HG03442 (cell line): ENCODE data around the gene TMCC3.
"Not testable (repeated sequence)": the region's sequence is repeated elsewhere in the genome, so short reads cannot be mapped to it uniquely, and the experiment has no call there.

Experiments used
- ATAC-seq: cut with Tn5 transposase; IDR thresholded peaks from one replicate; pipeline ENCODE4 v1.9.1; 2021; ENCODE audit warnings: mild to moderate bottlenecking, moderate library complexity; ENCODE audit not compliant: unreplicated experiment

Gene TMCC3

DNA sequence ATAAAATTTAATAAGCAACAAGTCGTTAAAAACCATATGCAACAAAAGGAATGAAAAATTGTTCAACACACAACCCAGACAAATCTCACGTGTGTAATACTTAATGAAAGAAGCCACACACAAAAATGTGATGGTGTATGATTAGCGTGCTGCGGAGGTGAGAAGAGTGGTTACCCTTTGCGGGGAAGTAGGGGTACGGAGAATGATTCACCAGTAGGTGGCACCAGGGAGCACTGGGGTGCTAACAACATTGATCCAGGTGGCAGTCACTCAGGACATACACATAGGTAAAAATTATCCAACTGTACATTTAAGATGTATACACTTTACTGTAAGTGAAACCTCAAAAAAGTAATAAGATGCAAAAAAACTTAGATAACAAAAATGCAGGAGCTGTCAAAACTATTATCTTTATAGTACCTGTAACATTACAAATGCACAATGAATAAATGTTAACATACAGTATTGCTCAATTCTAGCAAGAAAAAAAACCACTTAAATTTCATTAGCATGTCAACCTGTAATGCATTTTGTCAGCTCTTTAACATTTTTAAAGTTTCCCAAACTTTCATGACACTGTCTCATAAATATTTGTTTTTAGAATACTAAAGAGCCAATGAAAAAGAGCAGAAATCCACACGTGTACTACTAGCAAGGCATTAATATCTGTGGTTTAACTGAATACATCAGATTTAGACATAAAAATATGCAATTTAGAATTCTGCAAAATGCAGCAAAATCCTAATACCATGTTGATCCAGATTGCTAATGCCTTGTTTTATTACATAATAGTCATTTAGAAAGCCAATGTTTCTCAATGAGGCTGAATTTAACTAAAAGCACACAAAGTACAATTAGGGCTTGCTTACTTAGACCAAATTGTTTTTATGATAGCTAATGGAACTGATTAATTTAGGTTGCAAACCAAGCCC, 46.7 kb downstream of the TMCC3 start:
- ATAC-seq = no peak

DNA sequence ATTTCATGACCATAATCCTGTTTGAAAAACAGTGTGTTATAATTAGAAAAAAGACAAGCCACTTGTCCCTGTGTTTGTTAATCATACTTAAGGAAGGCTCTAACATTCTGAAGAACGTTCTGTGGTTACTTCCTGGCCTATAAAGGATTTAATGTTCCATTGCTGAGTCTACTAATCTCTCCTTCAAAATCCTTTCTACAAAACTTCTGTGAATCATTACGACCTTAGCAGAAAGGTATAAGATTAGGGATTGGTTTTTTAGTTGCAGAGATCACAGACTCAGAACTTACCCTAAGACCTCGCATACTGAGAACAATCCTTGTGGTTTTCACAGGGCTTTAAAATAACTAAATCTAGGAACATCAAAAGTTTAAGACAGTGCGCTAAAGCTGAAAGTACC, 48.3 kb downstream of the TMCC3 start:
- no peak for ATAC-seq

DNA sequence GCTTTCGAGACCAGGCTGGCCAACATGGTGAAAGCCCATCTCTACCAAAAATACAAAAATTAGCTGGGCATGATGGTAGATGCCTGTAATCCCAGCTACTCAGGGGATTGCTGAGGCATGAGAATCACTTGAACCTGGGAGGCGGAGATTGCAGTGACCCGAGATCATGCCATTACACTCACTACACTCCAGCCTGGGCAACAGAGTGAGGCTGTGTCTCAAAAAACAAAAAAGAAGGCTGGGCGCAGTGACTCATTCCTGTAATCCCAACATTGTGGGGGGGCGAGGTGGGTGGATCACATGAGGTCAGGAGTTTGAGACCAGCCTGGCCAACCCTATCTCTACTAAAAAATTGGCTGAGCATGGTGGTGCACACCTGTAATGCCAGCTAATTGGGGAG, 49.0 kb downstream of the TMCC3 start:
- not testable (repeated sequence) for ATAC-seq

DNA sequence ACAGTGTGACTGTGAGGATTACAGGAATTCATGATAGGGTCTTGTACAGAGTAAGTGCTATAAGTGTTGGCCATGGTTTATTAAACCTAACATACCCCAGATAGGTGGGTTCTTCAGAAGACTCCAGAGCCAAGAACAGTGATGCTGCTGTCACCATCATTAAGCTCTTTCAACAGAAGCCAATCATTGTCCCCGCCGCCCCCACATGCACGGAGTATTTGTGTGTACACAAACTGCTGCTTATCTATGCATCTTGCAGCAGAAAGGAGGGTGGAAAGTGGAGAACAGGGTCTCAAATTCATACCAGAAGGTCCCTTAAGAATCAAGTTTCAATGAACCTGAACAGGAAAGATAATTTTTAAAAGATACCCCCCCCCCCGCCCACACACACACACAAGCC, 51.2 kb downstream of the TMCC3 start:
- no peak for ATAC-seq

DNA sequence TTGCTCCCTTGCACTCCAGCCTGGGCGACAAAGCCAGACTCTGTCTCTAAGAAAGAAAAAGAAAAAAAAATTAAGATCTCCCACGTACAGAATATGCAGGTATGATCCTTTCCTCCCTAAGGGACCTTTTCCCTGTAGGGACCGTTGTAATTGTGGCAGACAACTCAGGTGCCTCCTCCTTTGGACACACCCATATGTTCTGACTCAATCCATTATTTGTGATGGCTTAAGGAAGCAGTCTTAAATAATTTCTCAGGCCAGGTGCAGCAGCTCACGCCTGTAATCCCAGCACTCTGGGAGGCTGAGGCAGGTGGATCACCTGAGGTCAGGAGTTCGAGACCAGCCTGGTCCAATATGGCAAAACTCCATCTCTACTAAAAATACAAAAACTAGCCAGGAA, 53.1 kb downstream of the TMCC3 start:
- no peak for ATAC-seq

DNA sequence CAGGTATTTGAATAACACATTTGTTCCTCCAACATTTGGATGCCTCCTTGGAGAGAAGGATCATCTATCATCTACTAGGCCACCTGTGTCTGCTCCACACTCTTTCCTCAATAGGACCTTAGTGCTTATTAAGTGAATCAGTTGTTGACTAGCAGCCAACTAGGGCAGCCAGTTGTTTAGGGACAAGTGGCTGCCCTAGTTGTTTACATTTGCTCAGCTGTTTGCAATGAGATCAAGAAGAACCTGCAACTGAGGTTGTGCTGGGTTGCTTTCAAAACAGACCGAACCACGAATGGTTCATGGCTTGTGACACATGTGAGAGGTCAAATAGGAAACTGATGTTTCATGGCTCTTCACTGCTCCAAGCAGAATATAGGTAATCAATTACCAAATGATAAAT, 53.8 kb downstream of the TMCC3 start:
- ATAC-seq = no peak

DNA sequence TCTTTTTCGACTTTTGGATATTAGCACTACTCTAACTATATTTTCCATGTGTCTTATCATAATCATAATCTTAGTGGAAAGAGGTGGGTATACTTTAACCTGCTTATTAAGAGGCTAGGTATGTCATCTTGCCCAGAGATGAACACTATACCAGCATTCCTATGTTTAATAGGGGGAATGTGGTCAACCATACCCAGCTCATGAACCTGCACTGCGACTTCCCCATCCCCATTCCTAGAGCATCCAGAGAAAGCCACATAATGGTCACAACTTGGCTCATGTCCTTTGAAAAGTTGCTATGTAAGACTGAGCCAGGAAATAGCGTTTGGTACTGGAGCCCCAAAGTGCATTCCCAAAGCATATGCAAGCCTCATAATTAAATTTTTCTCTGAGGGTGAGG, 55.2 kb downstream of the TMCC3 start:
- no peak for ATAC-seq

DNA sequence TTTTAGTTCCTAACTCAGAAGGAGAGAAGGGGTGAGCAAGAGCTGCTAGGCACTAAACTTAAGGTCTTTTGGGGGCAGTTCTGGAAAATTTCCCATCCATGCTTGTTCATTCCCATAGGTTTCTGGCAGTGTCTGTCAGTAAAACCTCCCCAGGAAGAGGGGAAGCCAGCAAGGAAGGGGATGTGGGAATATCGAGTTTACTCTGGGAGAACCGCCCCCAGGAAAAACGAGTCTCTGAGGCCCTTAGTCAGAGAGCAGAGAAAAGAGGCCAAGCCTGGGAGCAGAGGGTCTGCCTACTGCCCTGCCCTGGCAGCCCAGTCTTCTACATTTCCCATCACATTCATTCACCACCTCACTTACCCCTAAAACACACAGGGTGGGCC, 55.9 kb downstream of the TMCC3 start:
- ATAC-seq = no peak

DNA sequence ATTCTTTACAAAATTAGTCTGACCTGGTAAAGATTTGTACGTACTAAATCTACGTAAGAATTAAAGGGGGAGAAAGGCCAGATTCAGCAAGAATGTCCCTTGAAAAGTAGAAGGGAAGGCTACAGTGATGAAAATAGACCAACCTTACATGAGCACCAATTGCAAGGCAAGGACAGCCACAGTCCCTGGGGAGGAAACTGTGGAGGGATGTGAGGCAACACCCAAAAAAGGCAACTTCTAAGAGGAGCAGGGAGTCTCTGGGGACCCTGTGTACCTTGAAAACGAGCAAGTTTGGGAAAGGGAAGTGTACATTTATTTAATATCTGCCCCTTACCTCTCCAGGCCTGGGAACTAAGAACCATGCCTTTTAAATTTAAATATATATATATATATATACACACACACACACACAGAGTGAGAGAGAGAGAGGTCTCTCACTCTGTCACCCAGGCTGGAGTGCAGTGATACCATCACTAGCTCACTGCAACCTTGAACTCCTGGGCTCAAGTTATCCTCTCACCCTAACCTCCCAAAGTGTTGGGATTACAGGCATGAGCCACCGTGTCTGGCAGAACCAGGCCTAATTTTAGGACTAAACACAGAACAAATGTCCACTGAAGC, 56.4 kb downstream of the TMCC3 start:
- ATAC-seq = no peak

DNA sequence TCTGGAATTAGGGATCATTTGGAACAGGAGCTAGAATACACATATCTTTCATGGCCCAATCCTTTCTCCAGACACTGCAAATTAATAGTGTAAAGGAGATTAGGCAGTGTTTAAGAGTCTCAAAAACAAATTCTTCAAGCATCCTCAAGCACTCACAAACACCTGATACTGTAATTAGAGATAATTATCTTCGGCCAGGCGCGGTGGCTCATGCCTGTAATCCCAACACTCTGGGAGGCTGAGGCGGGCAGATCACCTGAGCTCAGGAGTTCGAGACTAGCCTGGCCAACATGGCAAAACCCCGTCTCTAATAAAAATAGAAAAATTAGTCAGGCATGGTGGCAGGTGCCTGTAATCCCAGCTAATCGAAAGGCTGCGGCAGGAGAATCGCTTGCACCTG, 57.6 kb downstream of the TMCC3 start:
- ATAC-seq = not testable (repeated sequence)

DNA sequence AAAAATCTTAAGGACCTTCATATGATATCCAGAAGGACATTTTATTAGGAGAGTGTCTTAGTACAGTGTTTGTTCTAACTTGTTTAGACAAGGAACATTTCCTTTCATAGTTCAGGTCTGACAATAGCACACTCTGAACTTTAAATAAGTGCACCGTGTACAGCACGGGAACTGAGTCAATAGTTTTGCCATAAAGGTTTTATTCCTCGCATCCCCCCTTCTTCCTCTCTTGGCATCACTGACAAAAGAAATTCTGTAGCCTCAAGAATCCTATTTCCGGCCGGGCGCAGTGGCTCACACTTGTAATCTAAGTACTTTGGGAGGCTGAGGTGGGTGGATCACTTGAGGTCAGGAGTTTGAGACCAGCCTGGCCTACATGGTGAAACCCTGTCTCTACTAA, 58.3 kb downstream of the TMCC3 start:
- no peak for ATAC-seq

DNA sequence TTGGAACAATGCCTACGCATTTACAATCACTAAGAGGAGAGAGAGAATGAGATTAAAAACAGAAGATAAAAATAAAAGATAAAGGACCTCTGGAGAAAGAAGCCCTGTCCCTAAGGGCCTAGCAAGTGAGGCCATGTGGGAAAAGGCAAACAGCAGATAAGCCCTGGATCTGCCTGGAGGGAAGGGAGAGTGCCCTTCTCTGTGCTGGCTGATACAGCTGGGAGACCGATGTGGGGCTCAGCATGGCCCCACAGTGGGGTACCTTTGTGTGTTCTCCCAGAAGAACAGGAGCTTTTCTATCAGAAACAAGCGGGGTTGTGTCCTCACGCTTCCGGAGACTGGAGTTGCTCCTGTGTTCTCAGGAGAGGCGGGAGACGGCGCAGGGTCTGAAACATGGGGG, 59.9 kb downstream of the TMCC3 start:
- ATAC-seq = no peak

DNA sequence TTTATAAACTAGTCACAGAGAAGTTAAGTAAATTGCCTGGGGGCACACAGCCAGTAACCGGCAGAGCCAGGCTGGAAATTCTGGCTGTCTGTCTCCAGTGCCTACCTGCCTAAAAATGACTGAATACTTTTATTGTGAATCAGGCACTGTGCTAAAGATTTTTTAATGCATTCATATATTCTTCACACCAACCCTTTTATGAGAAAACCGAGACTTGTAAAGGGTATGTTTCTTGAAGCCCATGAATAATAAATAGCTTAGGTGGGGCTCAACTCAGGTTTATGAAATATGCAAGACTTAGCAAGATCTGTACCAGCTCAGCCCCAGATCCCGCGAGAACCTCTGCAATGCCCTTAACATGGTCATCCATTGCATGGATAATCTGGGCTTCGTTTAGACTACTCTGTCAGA, 60.8 kb downstream of the TMCC3 start:
- no peak for ATAC-seq

DNA sequence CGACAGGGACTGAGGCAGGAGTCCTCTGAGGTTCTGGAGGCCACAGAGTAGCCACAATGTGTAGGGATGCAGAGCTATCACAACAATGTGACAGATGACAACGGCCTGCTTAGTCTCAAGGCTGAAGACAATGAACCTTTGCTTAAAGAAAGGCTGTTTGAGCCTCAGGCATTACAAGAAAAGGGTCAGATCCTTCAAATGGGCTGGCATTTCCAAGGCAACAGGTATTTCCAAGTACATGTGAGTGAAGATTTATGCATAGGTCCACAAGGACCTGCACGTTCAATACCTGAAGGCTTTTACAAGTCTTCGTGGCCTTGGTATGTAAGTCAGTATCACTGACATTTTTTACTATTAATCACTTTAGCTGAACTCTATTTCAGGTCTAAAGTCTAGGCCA, 62.0 kb downstream of the TMCC3 start:
- ATAC-seq = no peak

DNA sequence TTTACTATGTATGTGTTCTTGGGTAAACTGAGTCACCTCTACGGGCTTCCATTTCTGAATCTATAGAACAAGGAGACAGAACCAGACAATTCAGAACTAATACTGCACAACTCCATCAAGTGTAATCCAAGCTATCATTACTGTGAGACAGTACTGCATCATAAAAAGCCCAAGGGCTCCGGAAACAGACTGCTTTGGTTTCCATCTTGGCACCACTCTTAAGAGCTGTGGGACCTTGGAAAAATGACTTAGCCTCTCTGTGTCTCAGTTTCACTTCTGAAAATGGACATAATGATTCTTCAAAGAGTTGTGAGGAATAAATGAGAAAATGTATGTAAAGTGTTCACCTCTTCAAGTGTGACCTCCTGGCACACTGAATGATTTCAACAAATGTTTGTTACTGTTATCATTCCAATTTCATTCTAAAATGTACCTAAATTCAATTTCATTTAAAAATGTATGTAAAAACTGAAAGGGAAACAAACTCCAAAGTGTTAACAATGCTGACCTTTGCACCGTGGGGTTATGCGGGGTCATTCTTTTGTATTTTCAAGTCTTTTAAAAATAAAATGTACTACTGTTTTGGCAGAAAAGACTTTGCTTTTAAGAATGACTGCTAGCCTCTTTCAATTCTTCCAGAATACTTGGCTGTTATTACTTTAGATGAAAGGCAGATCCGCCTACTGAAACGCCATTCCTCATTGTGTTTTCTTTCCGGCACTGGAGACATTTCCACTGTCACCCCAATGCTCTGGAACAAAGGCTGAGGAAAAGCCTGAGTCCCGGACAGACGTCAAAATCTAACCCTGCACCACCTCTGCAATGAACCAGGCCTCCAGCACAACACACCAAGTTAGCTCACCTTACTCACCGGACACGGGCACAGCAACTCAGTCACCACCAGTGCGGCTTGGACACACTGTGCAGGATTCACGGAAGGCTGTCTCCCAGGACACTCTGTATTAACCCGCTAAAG, 62.8 kb downstream of the TMCC3 start:
- ATAC-seq = no peak

DNA sequence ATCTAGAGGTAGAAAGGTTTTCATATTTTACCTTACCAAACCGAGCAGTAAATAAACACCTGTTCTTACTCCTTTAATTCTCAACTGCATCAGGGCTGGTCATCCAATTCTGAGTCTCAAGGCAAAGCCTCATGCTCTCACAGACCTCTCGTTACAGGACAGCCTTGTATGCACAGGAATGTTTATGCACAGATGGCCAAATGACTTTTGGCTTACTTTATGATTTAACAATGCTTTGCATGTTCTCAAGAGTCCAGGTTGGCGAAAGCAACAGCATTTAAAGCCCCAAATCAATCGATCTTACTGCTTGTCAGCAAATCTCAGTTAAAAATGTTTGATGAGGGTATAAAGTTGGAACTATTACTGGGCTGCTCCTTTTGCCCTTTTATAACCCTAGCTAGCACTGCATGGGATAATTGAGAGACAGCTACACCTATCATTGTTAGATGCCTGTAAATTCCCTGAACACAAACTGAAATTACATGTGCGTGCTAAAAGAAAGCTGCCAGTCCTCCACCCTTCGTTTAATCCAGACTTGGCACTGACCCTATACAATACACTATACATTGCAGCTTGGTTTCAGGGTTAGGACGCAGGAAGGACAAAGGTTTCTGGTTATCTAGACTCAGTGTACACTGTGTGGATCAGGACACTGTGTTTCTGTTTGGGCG, 63.6 kb downstream of the TMCC3 start:
- ATAC-seq = no peak

DNA sequence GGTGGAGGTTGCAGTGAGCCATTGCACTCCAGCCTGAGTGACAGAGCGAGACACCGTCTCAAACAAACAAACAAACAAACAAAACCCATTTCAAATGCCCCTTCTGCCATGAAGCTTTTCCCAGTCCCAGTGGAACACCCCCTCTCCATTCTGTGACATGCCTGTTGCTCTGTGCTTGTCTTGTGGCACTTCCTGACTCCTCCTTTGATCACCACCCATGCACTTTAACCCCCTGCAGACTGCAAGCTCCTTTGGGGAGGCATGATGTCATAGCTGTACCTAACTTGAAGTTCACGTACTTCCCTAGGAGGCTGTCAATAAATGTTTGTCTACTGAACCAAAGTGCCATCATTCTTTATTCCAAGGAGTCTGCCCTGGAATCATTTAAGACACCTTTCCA, 64.7 kb downstream of the TMCC3 start:
- ATAC-seq = no peak

DNA sequence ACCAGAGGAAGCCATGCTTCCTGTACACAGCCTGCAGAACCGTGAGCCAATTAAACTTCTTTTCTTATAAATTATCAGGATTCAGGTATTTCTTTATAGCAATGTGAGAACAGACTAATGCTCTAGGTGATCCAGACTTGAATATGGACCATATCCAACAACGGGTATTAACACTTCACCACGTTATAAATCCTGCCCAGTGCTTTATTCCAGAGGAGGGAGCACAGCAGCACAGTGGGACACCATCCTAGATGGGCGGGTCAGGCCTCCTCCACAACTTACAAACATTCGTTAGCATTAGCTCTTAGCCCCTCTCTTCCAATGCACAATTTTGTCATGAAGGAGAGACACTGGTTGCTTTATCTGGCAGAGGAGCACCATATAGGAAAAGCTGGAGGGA, 66.0 kb downstream of the TMCC3 start:
- no peak for ATAC-seq

DNA sequence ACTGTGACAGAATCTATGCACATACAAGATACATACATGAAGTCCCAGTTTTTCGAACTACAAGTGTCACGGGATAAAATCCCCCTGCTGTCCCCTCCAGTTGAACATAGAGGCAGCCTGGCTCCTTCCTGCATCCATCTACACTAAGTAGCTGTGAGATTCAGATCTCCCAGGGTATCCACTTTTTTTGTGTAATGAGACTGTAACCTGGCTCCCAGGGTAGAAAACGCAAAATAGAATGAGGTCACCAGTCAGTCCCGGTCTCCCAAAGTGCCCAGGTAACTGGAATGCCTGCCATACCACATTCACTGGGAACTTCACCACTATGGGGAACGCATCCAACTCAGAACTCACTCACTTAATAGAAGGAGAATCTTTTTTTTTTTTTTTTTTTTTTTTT, 67.8 kb downstream of the TMCC3 start:
- ATAC-seq = no peak

DNA sequence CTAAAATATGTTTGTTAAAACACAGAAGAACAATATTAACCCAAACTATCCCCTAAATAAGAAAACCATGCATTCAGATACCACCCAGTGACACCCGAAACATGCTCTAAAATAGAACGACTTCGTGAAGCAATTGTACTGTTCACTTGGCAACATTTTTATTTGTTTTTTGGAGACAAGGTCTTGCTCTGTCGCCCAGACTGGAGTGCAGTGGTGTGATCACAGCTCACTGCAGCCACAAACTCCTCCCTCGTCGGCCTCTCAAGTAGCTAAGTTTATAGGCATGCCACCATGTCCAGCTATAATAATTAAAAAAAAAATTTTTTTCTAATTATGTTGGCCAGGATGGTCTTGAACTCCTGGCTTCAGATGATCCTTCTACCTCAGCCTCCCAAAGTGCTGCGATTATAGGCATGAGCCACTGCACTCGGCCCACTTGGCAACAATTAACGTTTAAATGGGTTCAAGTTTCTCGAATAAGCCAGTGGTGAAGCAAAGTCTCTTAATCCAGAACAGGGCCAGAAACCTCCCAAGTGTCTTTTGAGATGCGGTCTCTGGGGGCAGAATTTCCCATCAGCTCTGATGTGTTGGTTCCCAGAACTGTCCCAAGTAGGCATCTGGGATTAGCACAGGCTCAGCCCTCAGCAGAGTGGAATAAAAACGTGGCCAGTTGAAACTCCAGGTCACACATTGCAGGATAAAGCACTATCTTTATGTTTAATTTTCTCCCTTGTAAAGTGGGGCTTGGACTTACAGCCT, 74.5 kb downstream of the TMCC3 start:
- ATAC-seq = no peak
